Trophoblast cell (in vitro differentiated cells and primary cell): ENCODE results near the gene LHPP.

ENCODE experiments used
- DNase-seq, 2 donors: peaks; one replicate each; pipeline ENCODE4 v3.0.0-alpha.2; 2016
- H2AFZ ChIP-seq: 2 replicates; pipeline ENCODE4 v1.6.1; 2013; ENCODE audit warnings: low read length, moderate library complexity, mild to moderate bottlenecking; ENCODE audit not compliant: insufficient read depth, poor library complexity
- H2AK5ac ChIP-seq: 2 replicates; pipeline ENCODE4 v1.6.1; 2013; ENCODE audit warnings: mild to moderate bottlenecking, low read length
- H2BK120ac ChIP-seq: 2 replicates; pipeline ENCODE4 v1.6.1; 2013; ENCODE audit warnings: low read length, mild to moderate bottlenecking, moderate library complexity; ENCODE audit not compliant: insufficient read depth, poor library complexity
- H2BK12ac ChIP-seq: 2 replicates; pipeline ENCODE4 v1.6.1; 2013; ENCODE audit warnings: mild to moderate bottlenecking, low read length, moderate library complexity
- H2BK5ac ChIP-seq: 2 replicates; pipeline ENCODE4 v1.6.1; 2013; ENCODE audit warnings: low read length, low read depth, moderate library complexity, mild to moderate bottlenecking; ENCODE audit not compliant: poor library complexity
- H3K14ac ChIP-seq: 2 replicates; pipeline ENCODE4 v1.6.1; 2013; ENCODE audit warnings: mild to moderate bottlenecking, low read length
- H3K18ac ChIP-seq: 2 replicates; pipeline ENCODE4 v1.6.1; 2013; ENCODE audit warnings: mild to moderate bottlenecking, low read length
- H3K23ac ChIP-seq: 2 replicates; pipeline ENCODE4 v1.6.1; 2013; ENCODE audit warnings: low read length
- H3K27ac ChIP-seq: 2 replicates; pipeline ENCODE4 v1.5.1; 2013; ENCODE audit warnings: low read depth, mild to moderate bottlenecking, inconsistent platforms, low read length, moderate library complexity
- H3K27me3 ChIP-seq: 2 replicates; pipeline ENCODE4 v1.6.1; 2013; ENCODE audit warnings: inconsistent platforms, mild to moderate bottlenecking, low read length, moderate library complexity; ENCODE audit not compliant: insufficient read depth
- H3K36me3 ChIP-seq, 2 experiments: 1 replicate in 1 of 2; 2 replicates in 1 of 2; pipeline ENCODE4 v1.6.1; 2013; ENCODE audit warnings: low read length in 2 of 2, mild to moderate bottlenecking in 2 of 2, moderate library complexity in 1 of 2; ENCODE audit not compliant: insufficient read depth in 2 of 2, control insufficient read depth in 1 of 2
- H3K4ac ChIP-seq: 2 replicates; pipeline ENCODE4 v1.6.1; 2013; ENCODE audit warnings: low read depth, mild to moderate bottlenecking, low read length, moderate library complexity
- H3K4me1 ChIP-seq, 2 experiments: 1 replicate in 1 of 2; 2 replicates in 1 of 2; pipeline ENCODE4 v1.6.1; 2013; ENCODE audit warnings: low read length in 2 of 2, mild to moderate bottlenecking in 2 of 2, moderate library complexity in 1 of 2; ENCODE audit not compliant: insufficient read depth in 2 of 2, control insufficient read depth in 1 of 2
- H3K4me2 ChIP-seq: 2 replicates; pipeline ENCODE4 v1.6.1; 2013; ENCODE audit warnings: inconsistent platforms, mild to moderate bottlenecking, low read length, moderate library complexity
- H3K4me3 ChIP-seq: 2 replicates; pipeline ENCODE4 v1.5.1; 2013; ENCODE audit warnings: mild to moderate bottlenecking, low read depth, low read length, inconsistent platforms
- H3K79me1 ChIP-seq: one replicate; pipeline ENCODE4 v1.6.1; 2013; ENCODE audit warnings: low read length
- H3K79me2 ChIP-seq: 2 replicates; pipeline ENCODE4 v1.6.1; 2013; ENCODE audit warnings: low read length, mild to moderate bottlenecking; ENCODE audit not compliant: control insufficient read depth, insufficient read depth, poor library complexity
- H3K9ac ChIP-seq: 2 replicates; pipeline ENCODE4 v1.6.1; 2013; ENCODE audit warnings: mild to moderate bottlenecking, low read length
- H3K9me3 ChIP-seq: 2 replicates; pipeline ENCODE4 v1.6.1; 2013; ENCODE audit warnings: low read depth, mild to moderate bottlenecking, control low read depth, inconsistent platforms, low read length; ENCODE audit not compliant: insufficient read depth
- H4K12ac ChIP-seq: 2 replicates; pipeline ENCODE4 v1.6.1; 2013; ENCODE audit warnings: low read depth, mild to moderate bottlenecking, low read length, moderate library complexity
- H4K8ac ChIP-seq: 2 replicates; pipeline ENCODE4 v1.6.1; 2013; ENCODE audit warnings: low read depth, mild to moderate bottlenecking, low read length, moderate library complexity
- H4K91ac ChIP-seq: one replicate; pipeline ENCODE4 v1.6.1; 2013; ENCODE audit warnings: low read depth, mild to moderate bottlenecking, low read length, moderate library complexity
- WGBS: extraction: QIAGEN DNeasy Blood & Tissue Kit; methylation state at CpG from one replicate; pipeline ENCODE4 v1.1.7; 2013; ENCODE audit warnings: missing lambda C conversion rate; ENCODE audit not compliant: insufficient read length, insufficient coverage; ENCODE audit errors: extremely low coverage; 5-methylcytosine and 5-hydroxymethylcytosine counted together

Gene LHPP

GRCh38 chr10:124557167-124557566 is 95.5 kb downstream of the LHPP start:
- Histone ChIP-seq H3K4me3 (no peak overlapping the region), H3K9ac (no peak overlapping the region), H3K79me1 (no peaks in the 10 kb centered on the region), H3K4me1 (no peaks in the 10 kb centered on the region), H3K18ac (no peak overlapping the region), H4K91ac (no peak overlapping the region), H4K8ac (no peak overlapping the region), H3K79me2 (no peaks in the 10 kb centered on the region), H2AK5ac (no peak overlapping the region), H3K27me3 (no peaks in the 10 kb centered on the region), H3K9me3 (peaks cover 4% of the 10 kb centered on the region), H2BK5ac (no peak overlapping the region), H3K14ac (no peak overlapping the region), H2BK12ac (no peak overlapping the region), H3K23ac (no peak overlapping the region), H2AFZ (no peak overlapping the region), H2BK120ac (no peak overlapping the region), H3K4ac (no peak overlapping the region), H4K12ac (no peak overlapping the region), H3K36me3 (no peaks in the 10 kb centered on the region), H3K27ac (no peak overlapping the region), H3K4me2 (no peak overlapping the region)
- no peak for DNase-seq
- no CpG with 5 or more reads among the region's 10 CpGs for WGBS

- H3K4me2 ChIP-seq: no peak overlapping the region
Observed at GRCh38 chr10:124557648-124558338, 96.2 kb downstream of the LHPP start.

DNA sequence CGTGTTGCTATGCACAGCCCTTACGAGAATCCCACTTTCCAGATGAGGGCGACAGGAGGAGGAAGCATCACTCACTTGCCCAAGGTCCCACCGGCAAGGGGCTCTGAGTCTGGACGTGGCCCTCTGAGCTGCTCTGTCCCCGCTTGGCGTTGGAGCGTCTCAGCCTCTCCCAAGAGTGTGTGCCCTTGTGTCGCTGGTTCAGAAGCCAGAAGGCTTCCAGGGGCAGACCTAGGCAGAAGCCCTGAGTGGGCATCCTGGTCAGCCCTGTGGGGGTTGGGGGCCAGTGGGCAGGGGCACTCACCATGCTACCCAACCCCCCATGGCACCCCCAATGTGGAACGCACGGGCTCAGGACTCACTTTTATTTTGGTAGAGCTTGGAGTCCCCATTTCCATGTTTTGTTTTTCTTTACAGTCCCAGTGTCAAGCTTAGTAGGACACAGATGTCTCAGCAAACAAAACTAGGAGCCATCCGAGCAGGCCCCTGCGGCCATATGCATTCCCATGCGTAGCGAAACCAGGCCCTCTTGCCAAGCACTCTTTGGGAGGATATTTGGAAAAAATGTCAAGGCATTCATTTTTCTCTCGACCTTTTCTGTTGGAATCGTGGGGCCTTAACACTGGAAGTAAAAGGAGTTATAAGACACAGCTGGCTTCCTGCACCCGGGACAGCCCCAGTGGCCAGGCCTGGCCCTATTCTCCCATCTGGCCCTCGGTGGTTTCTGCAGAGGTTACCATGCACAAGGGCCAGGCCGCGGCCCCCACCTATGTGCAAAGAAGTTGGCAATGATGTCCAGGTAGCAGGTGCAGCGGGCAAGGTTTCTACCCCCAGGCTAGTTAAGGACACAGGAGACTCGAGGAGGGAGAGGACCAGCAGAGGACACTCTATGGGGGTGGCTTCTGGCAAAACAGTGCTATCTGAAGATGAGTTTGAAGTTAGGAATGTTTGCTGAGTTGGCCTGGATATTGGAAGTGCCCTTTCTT is 97.0 kb downstream of the LHPP start:
- no CpG with 5 or more reads among the region's 23 CpGs for WGBS
- Histone ChIP-seq H3K4me2 (no peak overlapping the region), H3K23ac (no peak overlapping the region), H3K4me1 (no peaks in the 10 kb centered on the region), H3K27me3 (no peaks in the 10 kb centered on the region), H4K91ac (no peak overlapping the region), H3K27ac (no peak overlapping the region), H4K8ac (no peak overlapping the region), H2BK5ac (no peak overlapping the region), H3K36me3 (no peaks in the 10 kb centered on the region), H4K12ac (no peak overlapping the region), H3K14ac (no peak overlapping the region), H2AK5ac (no peak overlapping the region), H3K9ac (no peak overlapping the region), H3K79me1 (no peaks in the 10 kb centered on the region), H3K4me3 (no peak overlapping the region), H2AFZ (no peak overlapping the region), H3K79me2 (no peaks in the 10 kb centered on the region), H3K9me3 (peaks cover 4% of the 10 kb centered on the region), H3K4ac (no peak overlapping the region), H3K18ac (no peak overlapping the region), H2BK120ac (no peak overlapping the region), H2BK12ac (no peak overlapping the region)
- peak in 1 of 2 donors; percentile 66 for DNase-seq

More at GRCh38 chr10:124557648-124558338, 96.2 kb downstream of the LHPP start:
- no peak overlapping the region for H3K14ac ChIP-seq
- no peak overlapping the region for H4K12ac ChIP-seq
- no peak overlapping the region for H2BK5ac ChIP-seq
- H3K27ac ChIP-seq: no peak overlapping the region
- no peaks in the 10 kb centered on the region for H3K36me3 ChIP-seq
- no peak overlapping the region for H3K4ac ChIP-seq
- H3K18ac ChIP-seq: no peak overlapping the region
- no peaks in the 10 kb centered on the region for H3K4me1 ChIP-seq
- no CpG with 5 or more reads among the region's 16 CpGs for WGBS
- H4K8ac ChIP-seq: no peak overlapping the region
- no peak overlapping the region for H2BK120ac ChIP-seq
- H3K9me3 ChIP-seq: peaks cover 4% of the 10 kb centered on the region
- DNase-seq: no peak
- H3K79me1 ChIP-seq: no peaks in the 10 kb centered on the region
- H3K79me2 ChIP-seq: no peaks in the 10 kb centered on the region
- H4K91ac ChIP-seq: no peak overlapping the region
- H2AK5ac ChIP-seq: no peak overlapping the region
- H3K23ac ChIP-seq: no peak overlapping the region
- no peak overlapping the region for H2BK12ac ChIP-seq
- no peak overlapping the region for H2AFZ ChIP-seq
- H3K9ac ChIP-seq: no peak overlapping the region
- H3K27me3 ChIP-seq: no peaks in the 10 kb centered on the region
- H3K4me3 ChIP-seq: no peak overlapping the region

DNA sequence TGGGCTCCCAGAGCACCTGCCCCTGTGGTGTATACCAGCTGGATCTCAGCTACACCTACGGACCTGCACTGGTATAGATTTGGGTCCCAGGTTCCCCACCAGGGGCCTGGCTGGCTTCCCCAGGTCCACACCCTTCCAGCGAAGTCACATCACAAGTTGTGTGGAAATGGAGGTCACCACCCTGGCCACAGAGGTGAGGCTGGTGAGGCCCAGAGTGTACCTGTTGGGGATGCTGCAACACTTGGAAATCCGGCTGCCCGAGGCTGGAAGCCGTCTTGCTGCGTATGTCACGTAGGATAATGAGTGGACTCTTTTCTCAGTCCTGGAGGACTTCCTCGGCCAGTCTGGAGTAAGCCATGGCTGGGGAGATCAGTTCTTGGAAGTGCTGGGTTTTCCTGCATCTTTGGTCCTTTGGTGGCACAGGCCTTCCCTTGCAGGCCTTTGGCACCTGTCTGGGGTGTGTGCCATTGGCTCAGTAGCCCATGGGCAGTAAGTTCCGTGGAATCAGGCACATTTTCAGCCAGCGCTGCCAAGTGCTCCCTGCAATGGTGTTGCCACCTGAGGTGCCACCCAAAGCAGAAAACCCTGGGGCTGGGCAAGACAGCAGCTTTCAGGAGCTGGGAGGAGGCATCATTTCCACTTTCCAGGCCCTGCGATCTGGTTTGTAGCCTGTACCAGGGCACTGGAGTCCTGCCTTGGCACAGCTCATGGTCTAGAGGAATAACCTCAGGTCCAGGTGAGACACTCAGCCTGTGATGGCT is 97.9 kb downstream of the LHPP start:
- Histone ChIP-seq H4K91ac (no peak overlapping the region), H3K23ac (no peak overlapping the region), H2BK5ac (no peak overlapping the region), H2AK5ac (no peak overlapping the region), H3K9me3 (peaks cover 4% of the 10 kb centered on the region), H3K18ac (no peak overlapping the region), H3K4me1 (no peaks in the 10 kb centered on the region), H3K14ac (no peak overlapping the region), H3K79me2 (no peaks in the 10 kb centered on the region), H3K4me3 (no peak overlapping the region), H4K8ac (no peak overlapping the region), H2AFZ (no peak overlapping the region), H3K36me3 (no peaks in the 10 kb centered on the region), H4K12ac (no peak overlapping the region), H3K27me3 (no peaks in the 10 kb centered on the region), H2BK12ac (no peak overlapping the region), H3K79me1 (no peaks in the 10 kb centered on the region), H2BK120ac (no peak overlapping the region), H3K9ac (no peak overlapping the region), H3K27ac (no peak overlapping the region), H3K4me2 (no peak overlapping the region), H3K4ac (no peak overlapping the region)
- no peak for DNase-seq
- no CpG with 5 or more reads among the region's 11 CpGs for WGBS
